NCI-H128 (cell line): Measurements from ENCODE around the gene LRTM2.

Source experiments
- DNase-seq: peaks from one replicate; lab custom pipeline; 2025; ENCODE audit not compliant: unreplicated experiment; lab: John Stamatoyannopoulos, UW

LRTM2 gene

GRCh38 chr12:1842183-1842904 is 22.0 kb downstream of the LRTM2 start:
- no peak for DNase-seq

DNA sequence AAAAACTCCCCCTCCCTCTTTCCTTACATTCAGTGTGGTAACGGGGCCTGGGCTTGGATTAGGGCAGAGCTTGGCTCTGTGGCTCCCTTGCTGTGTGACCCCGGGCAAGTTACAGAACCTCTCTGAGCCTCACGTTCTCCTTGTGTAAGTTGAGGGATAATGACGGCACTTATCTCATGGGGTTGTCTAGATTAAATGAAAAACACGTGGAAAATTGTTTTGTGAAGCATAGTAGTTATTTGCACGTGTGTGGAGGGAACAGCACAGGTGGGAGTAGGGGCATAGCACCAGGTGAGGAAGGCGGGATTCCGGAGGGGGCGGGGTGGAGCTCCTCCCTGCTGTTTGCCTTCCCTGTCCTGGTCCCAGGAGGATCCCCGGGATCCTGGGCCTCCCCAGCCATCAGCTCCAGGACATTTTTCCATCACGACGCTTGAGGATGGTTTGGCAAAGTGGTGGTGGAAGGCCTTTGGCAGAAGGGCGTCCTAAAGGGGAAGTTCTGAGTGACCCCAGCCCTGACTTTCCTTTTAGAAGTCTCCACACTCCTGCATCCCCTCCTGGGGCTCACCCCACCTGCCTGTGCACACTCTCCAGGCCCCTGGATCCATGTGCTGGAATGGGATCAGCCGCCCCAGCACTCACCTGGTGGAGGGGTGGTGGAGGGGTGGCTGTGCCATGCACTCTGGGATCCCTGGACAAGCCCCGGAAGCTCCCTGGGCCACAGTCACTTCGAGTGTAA is 22.7 kb downstream of the LRTM2 start:
- DNase-seq, result no peak

DNA sequence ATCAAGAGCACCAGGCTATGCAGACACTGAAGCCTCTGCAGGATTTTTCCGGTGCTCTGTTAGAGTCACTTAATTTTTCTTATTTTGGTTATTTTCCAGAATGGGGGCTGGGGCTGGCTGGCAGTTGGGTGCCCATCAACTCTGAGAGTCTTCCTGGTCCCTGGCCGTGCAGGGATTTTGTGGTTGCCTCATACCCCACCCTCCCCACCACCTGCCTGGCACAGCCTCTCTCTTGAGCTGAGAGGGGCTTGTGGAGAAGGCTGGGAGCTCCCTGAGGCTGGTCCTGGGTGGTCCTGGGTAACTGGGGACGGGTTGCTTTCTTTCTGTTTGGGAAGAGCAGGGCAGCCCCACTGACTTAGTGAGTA is 23.3 kb downstream of the LRTM2 start:
- DNase-seq, result no peak

DNA sequence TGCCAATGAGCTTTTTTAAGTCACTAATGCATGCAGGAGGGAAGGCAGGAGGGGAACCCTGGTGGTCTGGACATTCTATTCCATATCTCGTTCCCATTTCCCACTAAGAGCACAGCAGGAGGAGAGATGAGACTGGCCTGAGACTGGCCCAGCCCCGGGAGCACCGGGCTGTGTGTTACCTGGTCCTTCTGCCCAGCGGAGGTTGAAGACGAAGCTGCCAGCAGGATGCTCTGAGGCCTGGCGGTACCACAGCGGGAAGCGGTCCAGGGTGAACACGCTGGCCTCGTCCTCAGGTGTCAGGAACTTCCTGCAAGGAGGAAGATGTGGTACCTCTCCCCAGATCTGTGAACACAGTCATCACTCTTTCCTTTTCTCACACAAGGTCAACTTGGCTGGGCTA is 23.9 kb downstream of the LRTM2 start:
- no peak for DNase-seq

DNA sequence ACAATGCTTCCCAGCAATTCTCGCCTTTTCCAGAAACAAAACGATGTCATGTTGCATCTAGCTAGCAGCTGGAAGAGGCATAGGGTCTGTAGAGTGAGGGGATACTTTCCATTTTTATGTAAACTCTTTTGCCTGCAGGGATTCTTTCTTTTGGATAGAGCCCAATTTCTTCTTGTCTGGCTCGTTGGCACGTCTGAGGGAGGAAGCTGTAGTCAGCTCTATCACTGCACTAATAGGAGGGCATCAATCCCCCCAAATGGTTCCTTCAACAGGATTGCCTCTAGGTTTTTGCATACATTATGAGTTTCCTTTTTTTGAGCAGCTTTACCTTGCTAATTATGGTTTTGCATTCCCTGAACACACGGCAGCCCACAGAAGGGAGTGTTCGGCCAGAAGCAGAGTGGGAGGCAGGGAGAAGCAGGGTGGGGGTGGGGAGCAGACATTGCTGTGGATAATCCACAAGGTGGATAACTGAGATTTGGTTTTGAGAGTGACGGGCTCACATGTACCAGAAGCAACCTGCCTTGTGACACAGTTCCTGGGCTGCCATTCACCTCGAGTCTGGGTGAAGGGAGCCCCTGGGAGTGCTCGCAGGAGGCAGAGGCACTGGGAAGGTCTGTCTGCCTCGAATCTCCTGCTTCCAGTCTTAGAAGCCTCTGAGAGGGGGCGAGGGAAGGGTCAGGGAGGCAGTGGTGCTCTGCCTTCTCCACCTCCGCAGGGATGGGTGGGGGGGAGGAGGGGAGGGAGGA is 24.5 kb downstream of the LRTM2 start:
- no peak for DNase-seq

- DNase-seq, result no peak
Measured at GRCh38 chr12:1845427-1845826, 25.1 kb downstream of the LRTM2 start.

DNA sequence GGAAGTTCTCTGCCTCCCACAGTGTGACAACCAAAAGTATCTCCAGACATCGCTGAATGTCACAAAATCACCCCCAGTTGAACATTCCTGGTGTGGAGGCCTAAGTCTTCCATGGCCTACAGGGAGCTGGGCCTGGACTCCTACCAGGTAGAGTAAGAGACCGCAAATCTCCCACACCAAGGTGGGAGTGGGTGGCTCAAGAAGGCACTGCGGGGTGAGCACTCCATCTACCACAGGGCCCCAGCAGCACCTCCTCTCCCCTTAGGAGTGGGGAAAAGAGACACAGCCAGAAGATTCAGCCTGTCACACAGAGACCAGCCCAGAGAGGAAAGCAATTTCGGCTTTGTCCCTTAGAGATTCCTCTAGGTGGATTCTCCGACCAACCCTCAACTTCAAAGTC is 25.5 kb downstream of the LRTM2 start:
- DNase-seq, result no peak

DNA sequence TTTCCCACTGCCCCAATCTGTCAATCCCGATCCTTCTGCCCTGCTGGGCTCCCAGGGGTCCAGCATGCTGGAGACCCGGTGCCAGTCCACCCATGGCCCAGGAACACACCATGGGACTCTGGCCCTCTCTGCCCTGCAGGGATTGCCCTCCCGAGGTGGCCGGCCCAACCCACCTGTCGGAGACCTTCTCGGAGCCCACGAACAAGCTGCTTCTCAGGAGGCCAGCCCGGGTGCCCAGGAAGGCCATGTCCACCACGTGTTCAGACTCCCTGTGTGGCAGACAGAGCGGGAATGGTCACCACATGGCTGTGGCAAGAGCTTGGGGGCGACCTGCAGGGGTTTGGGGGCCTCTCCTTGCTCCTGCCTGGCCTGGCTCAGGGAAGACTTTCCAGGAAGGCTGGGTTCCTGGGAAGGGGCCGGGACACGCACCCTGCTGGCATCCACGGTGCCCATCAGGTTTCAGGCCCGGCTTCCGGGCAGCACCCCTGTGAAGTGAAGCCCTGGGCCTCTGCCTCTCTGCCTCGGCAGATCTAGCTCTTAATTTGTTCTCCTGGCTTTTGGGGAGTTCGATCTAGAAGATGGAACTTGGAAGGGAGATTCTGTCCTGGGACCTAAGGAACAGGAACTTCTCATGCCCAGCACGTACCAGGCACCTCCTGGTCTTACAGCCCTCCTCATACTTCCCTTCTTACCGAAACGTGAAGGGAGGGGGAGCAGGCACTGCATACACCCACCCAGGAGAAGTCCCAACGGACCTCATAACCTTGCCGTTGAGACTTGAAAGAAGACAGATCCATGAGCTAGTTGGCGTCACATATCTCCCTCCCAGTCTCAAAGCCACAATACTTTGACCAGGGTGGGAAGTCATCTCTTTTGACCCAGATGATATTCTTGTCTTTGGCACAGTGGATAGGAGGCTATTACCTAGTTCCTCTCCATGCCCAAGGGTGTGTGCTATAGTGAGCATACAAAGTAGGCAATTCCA is 26.3 kb downstream of the LRTM2 start:
- no peak for DNase-seq

- DNase-seq, result no peak
Measured at GRCh38 chr12:1847411-1847810, 27.0 kb downstream of the LRTM2 start.

DNA sequence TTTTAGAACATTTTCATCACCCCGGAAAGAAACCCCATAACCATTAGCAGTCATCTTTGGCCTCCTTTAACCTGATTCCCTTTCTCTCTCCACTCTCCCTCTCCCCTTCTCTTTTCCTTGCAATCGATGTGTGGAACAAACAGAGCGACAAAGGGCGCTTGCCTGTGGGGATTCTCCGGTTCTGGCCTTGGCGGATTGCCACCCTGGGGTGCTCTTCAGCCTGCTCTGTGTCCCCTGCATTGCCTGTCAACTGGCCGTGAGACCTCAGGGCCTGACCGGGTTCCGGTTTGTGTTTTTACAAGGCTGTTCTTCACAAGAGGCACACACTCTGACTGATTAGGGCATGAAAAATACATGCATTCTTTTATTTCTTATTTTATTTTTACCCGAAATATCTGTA is 27.8 kb downstream of the LRTM2 start:
- no peak for DNase-seq

- no peak for DNase-seq
Measured at GRCh38 chr12:1848745-1849144, 28.4 kb downstream of the LRTM2 start.

GRCh38 chr12:1851151-1851701 is 30.9 kb downstream of the LRTM2 start:
- DNase-seq, result no peak

DNA sequence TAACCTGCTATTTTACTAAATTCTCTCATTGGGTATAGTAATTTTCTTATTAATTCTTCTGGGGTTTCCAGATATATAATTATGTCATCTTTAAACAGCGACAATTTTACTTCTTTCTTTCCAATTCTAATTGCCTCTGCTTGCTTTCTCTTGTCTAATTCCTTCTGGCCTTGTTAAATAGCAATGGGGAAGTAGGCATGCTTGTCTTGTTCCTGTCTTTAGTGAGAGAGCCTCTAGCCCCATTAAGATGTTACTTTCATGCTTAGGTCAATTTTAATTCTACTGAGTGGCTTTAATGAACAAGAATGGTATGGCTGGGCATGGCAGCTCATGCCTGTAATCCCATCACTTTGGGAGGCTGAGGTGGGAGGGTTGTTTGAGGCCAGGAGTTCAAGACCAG is 31.7 kb downstream of the LRTM2 start:
- no peak for DNase-seq

DNA sequence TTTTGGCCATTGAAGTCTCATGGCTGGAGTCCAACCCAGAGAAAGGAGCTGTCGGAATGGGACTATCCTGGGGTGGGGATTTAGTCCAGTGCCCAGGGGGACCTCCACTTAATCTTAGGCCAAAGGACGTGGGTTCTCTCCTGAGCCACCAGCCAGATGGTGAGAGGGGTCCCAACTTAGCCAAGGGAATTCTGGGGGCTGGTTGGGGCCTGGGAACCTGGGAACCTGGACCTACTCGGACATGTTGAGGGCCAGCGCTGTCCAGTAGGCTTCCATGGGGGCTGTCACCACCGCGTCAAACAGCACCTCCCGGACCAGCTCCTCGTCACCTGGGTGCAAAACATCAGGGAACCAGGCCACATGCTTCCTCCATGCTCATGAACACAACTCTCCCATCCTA is 33.4 kb downstream of the LRTM2 start:
- no peak for DNase-seq

DNA sequence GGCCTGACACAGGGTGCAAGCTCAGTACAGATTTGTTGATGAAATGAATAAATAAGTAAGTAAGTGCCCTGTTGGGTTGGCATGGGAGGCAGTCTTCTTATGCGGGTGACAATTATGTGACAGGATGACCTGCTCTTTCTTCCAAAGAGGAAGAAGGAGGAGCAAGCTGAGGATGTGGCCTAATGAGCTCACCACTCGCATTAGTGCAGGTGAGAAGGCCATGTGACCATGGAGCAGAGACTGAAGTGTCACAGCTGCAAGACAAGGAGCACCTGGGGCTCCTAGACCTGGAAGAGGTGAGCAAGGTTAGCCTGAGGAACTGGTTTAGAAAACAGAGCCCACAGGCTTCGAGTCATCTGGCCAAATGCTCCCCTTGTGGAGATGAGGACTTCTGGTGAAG is 34.9 kb downstream of the LRTM2 start:
- no peak for DNase-seq

DNA sequence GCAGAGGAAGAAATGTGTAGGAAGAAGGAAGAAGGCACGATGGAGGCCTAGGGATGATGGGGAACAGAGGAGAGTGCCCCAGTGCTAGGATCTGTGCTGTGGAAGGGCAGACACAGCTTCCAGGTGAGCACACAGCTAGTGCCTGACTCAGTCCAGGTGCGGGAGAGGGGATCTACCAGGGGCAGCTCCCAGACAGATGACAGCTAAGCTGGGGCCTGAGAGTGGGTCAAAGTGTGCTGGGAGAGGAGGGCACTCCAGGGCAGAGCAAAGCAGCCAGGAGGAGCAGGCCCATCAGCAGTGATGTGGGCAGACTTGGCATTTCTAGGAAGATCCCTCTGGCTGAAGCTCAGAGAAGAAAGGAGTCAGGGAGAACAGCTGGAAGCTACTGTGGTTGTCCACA is 36.7 kb downstream of the LRTM2 start:
- DNase-seq, result no peak

- no peak for DNase-seq
Measured at GRCh38 chr12:1857821-1858220, 37.5 kb downstream of the LRTM2 start.

DNA sequence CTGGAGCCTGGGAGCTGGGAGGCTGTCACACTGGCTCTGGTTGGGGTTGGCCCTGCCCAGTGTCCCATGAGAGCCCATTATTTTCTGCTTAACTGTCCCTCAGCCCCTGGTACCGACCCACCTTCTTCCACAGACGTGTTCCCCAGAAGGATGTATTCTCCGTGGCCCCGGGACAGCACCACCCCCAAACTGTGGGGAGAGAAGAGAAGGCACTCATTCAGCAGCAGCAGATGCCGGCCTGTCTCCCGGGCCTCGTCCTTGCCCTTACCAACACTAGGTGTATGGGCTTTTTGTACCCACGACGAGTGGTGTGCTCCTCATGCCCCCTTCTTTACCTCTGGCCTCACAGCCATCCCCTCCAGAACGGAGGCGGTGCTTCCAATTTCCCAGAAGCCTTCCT is 38.1 kb downstream of the LRTM2 start:
- DNase-seq, result no peak

GRCh38 chr12:1859643-1860042 is 39.3 kb downstream of the LRTM2 start:
- no peak for DNase-seq

DNA sequence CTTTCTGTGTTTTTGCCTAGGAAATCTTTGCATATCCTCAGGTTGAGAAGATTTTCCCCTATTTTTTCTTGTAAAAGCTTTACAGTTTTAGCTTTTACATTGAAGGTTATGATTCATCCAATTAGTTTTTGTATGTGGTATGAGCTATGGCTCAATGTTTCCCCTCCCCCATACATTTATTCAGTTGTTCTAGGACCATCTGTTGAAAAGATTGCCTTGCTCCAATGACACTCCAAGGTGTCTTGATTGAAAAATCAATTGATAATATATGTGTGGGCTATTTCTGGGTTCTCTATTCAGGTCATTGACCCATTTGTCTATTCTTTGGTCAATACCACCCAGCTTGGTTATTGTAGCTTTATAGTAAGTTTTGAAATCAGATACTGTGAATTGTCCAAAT is 42.6 kb downstream of the LRTM2 start:
- DNase-seq, result no peak

GRCh38 chr12:1863823-1864222 is 43.5 kb downstream of the LRTM2 start:
- DNase-seq, result no peak
